ENCODE data around the gene C1orf21.

The C1orf21 gene

DNA sequence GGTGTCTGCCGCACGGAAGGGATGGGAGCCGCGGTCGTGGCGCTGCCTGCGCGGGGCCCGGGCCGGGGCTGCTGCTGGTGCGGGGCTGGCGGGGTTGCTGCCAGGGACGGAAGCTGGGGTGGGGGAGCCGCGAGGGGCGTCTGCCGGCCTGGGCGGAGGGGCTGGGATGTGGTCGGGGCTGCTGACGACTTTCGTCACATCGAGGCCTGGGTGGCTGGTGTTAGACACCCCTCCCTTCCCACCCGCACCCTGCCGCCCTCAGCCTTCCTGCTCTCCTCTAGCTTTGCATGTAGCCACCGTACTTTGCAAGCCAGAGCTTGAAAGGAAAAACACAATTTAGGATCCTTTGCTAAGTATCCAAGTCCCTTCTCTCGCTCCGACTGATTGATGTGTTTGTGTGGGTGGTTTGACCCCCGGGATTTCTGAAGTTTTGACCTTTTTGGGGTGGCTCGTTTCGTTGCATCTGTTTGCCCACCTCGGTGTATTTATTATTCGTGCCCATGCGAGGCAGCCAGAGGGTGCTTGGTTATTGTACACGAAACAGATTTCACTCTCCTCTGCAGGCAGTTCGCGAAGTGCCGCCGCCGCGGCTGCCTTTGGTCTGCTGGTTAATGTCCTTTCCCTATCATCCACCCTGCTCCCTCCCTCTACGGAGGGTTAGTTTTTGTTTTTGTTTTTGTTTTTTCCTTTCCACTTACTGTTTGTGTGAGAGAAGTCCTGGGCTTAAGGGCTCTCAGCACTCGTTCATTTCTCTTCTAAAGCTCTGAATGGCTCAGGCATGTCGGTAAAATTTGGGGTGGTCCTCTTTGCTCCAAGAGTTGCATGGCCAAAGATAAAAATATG is 868 bp downstream of the C1orf21 start:
- peak in 2 of 3 experiments; percentile 78 to 86 for DNase-seq

DNA sequence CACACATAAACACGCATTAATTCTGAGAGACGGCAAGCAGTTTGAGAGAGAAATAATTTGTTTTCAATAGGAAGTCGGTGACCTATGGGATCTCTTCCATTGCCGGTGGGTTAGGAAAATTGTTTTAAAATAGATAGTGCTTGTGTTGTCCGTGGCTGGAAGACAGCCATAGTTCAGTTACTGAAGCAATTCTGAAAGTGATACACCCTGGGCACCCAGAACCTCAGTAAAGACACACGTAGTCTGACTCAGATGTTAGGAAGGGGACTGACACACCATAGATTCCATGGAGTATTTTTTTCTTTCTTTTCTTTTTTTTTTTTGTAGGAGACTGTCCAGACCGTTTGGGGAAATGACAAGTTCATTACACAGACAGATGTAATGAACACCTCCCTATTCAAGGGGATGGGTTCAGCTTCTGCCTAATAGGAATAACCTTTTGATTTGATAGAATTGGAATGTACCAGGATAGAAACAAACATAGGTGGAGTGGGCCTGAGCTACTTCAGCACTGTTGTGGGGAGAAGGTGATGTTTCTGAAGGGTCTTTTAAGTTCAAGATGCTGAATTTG is 1.6 kb downstream of the C1orf21 start:
- DNase-seq, result peak in 1 of 3 experiments; percentile 69

DNA sequence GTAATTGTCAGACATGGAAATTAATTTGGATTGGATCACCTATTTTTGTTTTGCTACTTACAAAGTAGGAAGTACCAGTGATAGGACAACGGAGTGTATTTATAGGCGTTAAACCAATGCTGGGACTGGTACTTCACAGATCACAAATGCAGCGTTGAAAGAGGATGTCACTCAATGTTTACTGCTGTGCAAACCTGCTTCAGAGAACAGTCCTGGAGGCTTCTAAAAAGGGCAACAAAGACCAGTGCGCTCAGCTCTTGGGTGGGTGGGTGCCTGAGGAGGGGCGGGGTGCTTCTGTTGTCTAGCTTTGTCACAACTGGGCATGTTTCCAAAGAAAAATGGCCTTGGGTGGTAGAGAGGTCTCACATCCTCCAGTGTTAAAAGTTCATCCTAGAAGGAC is 2.1 kb downstream of the C1orf21 start:
- peak in 2 of 3 experiments; percentile 21 to 50 for DNase-seq

DNA sequence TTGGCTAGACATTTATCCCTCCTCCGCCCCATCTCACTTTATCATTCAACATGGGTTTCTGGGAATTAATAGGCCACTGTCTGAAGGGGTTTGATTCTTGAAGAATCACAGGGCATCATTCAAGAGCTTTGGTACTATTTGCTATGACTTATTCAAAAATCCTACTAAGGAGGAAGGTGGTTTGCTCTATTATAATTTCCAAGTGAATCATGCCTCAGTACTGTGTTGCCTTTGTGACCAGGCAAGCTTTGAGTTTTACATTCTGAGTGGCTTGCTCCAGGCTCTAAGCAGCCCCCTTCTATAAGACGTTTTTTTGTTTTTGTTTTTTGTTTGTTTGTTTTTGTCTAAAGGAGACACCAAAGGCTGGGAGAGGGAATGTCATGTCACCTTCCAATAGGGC is 2.6 kb downstream of the C1orf21 start:
- DNase-seq, result no peak

DNA sequence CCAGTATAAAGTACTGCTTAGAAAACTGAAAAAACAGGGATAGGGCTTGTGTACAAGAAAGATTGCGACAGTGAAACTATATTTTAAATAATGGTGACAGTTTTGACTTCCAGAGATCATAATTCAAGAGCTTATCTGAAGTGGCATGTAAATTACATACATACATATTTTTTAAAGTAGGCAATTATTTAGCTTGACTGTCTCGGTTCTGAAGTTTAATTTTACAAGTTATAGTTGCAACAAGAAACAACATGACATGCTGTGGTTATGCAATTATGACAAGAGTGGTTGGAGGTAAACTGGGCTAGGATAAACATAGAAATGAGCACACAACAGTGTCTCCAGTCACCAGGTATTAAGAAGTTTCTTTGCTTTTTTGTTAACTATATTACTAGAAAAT is 4.1 kb downstream of the C1orf21 start:
- peak in 1 of 3 experiments; percentile 47 for DNase-seq

DNA sequence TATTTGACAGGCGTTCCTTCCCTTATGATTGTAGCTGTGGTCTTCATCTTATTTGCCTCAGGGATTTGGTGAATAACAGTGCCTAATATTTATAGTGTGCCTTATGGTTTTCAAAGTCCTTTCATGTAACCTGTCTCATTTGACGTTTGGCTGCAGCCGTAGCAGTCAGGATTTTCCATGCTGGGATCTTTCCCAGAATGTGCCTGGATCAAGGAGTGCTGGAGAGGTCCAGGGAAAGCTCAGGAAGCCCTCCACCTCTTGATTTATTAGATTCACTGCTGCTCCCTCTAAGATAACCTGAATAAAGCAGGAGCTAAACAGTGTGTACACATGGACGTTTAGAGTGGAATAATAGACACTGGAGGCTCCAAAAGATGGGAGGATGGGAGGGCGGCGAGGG is 5.2 kb downstream of the C1orf21 start:
- no peak for DNase-seq

DNA sequence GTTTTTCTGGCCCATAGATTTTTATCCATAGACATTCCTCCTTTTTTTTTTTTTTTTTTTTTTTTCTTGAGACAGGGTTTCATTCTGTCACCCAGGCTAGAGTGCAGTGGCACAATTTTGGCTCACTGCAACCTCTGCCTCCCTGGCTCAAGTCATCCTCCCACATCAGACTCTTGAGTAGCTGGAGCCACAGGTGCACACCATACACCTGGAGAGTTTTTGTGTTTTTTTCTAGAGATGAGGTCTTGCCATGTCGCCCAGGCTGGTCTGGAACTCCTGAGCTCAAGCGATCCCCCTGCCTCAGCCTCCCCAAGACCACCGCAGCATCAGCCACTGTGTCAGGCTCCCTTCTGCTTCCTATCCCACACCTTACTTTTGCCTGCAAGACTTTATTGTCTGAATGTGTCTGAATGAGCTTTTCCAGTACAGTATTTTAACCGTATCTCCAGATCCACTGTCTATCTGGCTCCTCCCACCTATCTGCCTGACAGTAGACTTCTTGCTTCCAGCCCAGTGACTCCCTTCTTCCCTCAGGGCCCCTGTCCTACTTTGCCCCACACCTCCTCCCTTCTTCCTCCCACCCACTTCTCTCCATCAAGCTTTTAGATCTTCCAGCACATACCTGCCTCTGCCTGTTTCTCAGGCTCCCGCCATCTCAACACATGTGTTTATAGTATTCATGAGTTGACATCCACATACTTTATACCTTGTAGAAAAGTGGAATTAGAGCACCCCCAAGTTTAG is 6.1 kb downstream of the C1orf21 start:
- DNase-seq, result no peak

DNA sequence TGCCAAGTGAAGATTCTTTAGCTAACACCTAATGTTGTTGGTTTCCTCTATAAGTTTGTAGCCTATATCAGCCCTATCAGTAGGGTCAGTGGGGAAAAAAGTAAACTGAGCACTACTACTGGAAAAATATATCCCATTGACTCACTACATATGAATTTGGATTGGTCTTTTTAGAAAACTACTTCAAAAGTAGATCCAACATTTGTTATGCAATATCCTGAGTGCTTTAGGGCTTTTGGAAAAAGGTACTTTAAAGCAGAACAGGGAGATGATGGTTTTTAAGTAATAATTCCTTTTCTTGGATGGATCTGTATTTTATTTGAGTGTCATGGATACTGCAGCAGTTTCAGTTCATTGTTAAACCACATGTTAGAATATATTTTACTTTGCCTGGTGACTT is 7.1 kb downstream of the C1orf21 start:
- no peak for DNase-seq

DNA sequence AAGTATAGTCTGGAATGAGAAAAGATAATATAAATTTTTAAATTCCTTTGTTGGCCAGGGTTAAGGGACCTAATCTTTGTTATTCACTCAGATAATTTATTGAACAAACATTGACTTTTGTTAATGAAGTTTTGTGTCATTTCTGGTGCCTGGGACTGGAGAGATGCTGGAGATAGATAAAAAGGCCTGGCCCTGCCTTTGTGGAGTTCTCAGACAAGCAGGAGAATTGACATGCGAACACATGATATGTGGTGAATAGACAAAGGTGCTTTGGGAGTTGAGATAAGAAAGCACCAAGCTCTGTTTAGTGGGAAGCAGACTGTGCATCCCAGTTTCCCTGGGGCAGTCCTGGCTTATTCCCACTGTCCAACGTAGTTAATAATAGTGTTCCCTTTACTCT is 8.5 kb downstream of the C1orf21 start:
- no peak for DNase-seq

DNA sequence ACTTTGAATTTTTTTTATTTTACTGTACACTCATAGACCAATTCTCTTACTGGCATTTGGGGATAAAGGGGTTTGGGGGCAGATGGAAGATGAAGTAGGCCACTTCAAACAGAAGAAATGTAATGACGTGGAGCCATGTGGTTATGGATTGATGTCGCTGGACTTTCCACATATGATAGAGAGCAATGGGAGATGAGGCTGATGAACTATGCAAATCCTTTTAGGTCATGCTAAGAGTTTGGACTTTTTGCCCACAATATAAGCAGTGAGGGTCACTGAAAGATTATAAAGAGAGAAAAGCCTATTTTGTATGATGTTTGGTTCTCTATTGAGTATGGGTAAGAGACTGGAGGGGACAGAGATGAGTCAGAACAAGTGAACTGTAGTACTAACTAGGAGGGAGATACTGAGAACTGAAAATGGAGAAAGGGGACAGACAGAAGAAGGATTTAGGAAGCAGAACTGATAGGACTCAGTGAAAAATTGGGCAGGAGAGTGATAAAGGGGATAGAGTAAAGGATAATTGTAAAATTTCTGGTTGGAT is 9.2 kb downstream of the C1orf21 start:
- no peak for DNase-seq

DNA sequence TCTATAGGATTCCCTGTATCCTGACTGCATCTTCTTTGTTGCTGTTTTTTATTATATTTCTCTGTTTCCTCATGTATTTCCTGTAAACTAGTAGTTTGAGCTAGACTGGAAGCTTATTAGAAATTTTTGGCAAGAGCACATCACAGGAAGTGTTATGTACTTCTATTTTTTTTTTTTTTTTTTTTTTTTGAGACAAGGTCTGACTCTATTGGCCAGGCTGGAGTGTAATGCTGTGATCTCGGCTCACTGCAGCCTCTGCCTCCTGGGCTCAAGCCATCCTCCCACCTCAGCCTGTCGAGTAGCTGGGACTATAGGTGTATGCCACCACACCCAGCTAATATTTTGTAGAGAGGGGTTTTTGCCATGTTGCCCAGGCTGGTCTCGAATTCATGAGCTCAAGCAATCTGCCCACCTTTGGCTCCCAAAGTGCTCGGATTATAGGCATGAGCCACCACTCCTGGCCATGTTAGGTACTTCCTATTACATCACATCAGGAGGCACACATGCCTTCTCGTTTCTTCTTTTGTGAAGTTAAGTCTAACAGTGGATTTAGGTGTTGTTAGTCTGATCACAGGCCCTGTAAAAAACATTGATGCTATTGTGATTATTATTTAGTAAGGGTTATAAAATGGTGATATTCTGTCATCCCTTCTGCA is 12.5 kb downstream of the C1orf21 start:
- no peak for DNase-seq

DNA sequence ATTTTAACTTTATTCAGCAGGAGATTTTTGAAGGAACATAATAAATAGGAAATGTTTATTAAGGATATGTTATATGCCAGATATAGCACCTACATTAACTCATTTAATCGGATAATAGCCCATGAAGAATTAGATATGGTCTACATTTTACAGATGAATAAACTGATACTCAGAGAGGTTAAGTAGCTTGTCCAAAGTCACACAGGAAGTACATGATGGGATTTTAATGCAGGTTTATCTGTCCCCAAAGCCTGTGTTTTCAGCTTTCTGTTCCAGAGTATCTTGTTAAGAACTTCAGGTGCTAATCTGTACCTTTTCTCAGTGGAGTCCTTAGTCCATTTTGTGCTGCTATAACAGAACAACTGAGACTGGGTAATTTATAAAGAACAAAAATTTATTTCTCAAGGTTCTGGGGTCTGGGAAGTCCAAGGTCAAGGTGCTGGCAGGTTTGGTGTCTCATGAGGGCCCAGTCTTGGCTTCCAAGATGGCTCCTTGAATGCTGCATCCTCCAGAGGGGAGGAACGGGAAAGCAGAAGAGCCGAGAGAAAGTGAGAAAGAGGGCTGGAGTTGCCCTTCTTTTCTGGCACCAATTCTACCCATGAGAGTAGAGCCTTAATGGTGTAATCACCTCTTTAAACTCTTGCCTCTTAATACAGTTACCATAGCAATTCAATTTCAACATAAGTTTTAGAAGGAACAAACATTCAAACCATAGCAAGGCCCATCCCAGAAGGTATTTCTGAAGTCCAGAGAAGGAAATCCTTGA is 17.3 kb downstream of the C1orf21 start:
- no peak for DNase-seq

DNA sequence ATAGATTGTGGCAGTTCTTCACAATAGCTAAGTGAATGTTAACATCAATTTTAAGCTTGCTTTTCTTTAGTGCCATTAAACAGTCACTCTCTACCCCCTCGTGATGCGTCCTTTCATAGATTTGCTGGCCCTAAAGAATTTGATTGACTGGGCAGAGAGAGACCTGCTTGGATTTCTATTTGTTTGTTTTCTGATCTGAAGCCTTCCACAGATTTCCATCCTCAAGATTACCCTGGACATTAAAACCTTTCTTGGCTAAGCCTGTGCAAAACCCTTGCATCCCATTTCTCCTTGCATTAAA is 17.8 kb downstream of the C1orf21 start:
- DNase-seq, result no peak

DNA sequence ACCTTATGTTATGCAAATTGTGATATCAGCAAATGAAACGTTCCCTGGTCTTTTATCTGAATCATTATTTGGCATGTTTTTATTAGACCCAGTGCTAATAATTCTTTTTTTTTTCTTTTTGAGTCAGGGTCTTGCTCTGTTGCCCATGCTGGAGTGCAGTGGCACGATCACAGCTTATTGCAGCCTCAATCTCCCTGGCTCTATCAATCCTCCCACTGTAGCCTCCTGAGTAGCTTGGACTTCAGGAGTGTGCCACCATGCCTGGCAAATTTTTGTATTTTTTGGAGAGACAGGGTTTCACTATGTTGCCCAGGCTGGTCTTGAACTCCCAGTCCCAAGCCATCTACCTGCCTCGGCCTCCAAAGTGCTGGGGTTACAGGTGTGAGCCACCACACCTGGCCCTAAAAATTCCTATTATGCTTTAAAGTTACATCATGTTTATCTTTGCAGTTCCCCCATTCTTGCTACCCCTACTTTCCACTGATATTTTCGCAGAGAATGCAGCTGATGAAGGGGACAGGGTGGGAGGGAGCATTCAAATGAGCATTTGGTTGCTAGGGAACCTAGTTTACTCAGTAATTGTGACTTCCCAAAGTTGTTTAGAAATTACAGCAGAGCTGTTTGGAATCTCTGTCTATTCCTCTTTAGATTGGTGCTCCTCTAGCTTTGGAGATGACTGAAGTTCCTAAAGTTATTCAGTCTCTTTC is 18.4 kb downstream of the C1orf21 start:
- peak in 1 of 3 experiments; percentile 25 for DNase-seq

DNA sequence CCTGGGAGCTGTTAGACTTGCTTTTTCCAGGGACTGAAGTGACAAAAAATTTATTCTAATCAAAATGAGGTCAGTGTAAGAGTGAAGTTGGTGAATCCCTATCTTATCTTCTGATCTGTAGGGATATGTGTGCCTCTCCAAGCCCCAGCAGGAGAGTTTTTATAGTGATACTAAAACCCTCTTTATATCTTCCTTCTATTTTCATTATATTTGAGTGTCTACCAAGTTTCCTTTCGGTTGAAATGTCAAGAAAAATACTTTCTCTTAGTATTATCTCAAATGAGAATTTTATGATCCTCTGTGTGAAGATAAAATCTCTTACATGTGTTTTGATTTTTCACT is 18.9 kb downstream of the C1orf21 start:
- DNase-seq, result no peak

DNA sequence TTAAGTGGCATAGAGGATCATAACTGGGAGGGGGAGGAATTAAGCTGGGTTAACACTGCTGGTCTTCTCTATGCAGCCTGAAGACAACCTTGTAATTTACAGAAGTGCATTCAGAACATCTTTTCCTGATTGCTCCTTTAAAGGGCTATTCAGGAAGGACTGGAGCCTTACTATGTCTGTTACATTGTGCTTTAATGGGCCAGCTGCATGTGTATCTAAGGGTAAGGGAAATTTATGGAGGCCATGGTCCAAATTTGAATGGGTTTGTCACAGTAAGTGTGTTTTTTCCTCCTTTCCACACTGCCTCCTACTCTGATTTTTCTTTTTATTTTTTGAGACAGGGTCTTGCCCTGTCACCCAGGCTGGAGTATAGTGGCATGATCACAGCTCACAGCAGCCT is 19.6 kb downstream of the C1orf21 start:
- DNase-seq, result peak in 1 of 3 experiments; percentile 14

DNA sequence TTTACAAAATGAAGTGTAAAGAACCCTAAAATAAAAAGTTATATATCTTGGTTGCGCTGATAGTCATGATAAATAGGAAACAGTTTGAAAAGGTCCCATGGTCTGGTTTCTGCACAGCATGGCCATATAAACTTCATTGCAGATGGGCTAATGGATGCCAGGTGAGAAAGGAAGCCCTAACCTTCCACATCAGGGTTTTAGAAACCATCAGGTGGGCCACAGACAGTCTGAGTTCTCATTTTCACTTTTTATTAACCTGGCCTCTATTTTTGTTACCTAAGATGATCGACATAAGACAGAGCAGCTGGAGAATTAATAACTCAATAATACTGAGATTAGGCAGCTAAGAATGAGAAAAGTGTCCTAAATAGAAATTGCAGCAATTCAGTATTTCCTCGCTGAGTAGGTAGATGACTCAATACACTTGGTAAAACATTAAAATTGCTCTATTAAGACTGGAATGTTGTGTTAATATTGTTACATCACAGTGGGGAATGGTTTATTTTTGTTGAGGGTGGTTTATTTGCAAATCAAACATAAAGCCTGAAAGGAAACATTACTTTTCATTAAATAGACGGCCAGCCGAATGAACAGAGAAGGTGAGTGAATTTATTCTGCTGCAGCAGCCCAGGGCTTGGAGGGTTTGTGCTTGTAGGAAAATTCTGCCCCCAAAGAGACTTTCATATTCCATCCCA is 21.1 kb downstream of the C1orf21 start:
- peak in 1 of 3 experiments; percentile 57 for DNase-seq

DNA sequence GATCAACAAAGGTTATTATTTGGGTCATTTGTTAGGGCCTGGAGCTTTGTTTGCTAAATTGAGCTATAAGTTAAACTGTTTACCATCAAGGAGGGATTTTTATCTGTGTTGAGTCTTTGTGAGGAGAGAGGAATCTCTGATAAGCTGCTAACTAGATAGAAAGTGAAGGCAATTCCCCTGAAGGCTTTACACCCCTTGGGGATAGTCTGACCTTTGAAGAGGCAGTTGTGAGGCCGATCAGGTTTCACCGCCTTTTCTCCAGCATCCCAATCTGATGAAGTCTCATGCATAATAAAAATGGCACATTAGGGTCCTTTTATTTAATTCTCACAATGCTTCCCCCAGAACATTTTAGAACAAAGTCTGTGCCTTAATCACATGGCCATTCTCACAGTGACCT is 21.8 kb downstream of the C1orf21 start:
- peak in 2 of 3 experiments; percentile 3 to 36 for DNase-seq

DNA sequence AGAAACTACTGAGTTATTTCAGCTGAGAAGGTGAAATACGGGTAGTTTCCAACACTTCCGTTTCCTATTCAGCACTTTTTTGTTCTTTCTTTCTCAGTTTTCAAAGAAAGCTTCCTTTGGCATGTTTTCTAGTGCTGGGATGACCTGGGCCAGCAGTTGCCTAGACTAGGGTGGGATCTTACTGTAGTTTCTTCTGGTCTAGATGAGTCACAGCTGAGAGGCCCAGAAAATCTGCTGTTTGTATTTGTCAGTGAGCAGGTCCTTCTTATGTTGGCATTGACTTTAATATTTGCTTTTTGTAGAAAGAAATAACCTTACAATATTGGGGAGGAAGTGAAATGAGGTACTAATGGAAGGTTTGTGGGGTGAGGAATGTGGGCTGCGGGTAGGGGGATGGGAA is 22.2 kb downstream of the C1orf21 start:
- DNase-seq, result no peak

DNA sequence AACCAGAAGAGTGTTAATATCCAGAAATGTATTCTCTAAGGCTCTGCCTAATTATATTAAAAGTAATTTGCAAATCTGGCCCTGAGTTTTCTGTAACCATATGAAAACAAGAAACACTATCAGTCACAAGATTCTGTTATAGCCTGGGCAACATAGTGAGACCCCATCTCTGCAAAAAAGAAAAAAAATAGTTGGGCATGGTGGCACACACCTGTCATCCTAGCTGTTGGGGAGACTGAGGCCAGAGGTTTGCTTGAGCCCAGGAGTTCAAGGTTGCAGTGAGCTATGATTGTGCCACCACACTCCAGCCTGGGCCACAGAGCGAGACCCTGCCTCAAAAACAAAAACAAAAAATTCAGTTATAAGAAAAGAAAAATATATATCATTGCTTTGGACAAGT is 25.6 kb downstream of the C1orf21 start:
- DNase-seq, result no peak

DNA sequence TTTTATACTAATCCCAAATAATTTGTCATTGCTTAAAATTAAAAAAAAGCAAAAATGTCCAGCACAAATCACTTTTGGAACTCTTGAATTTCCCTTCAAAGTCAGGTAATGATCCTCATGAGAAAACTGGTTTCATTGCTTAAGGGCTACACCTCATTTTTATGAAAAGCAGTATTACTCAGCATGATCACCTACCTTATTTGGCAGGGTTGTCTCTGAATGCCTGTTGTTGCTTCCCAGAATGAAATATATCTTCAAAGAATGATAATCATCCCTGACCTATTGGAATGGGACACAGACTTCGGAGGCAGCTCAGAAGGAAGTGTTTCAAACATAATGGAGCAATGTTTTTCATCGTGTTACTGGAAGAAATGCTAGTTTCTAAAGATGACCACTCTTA is 29.7 kb downstream of the C1orf21 start:
- DNase-seq, result no peak
